HG03460 (cell line): ENCODE results near the gene ZBTB7B.

Experiments used
- ATAC-seq: cut with Tn5 transposase; IDR thresholded peaks from one replicate; pipeline ENCODE4 v1.9.1; 2021; ENCODE audit not compliant: unreplicated experiment

The ZBTB7B gene

DNA sequence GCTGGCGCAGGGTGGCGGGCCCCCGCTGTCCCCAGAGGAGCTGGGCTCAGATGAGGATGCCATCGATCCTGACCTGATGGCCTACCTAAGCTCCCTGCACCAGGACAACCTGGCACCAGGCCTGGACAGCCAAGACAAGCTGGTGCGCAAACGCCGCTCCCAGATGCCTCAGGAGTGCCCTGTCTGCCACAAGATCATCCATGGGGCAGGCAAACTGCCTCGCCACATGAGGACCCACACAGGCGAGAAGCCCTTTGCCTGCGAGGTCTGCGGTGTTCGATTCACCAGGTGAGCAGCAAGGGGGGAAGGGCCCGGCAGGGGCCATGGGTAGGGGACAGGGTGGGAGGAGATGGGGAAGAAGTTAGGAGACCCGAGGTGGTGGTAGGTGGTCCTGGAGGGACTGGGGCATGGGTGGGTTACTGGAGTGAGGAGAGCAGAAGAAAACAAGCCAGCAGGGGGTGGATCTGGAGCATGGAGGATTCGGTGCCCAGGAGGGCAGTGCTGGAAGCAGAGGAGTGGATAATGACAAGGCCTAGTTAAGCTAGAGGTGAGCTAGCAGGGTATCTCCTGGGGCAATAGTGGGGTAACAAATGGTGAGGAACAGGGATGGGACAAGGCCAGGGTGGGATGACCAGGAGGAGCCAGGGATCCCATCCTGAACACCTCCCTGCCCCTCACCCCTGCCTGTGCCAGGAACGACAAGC, 13.1 kb downstream of the ZBTB7B start:
- ATAC-seq: no peak

DNA sequence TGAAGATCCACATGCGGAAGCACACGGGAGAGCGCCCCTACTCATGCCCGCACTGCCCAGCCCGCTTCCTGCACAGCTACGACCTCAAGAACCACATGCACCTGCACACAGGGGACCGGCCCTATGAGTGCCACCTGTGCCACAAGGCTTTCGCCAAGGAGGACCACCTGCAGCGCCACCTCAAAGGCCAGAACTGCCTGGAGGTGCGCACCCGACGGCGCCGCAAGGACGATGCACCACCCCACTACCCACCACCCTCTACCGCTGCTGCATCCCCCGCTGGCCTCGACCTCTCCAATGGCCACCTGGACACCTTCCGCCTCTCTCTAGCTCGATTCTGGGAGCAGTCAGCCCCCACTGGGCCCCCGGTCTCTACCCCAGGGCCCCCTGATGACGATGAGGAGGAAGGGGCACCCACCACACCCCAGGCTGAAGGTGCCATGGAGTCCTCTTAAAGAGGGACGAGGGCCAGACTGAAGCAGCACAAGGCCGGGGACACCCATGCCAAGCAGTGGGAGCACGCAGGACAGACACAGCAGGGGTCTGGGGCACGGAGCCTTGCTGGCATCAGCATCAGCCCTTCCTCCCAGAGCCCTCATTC, 13.7 kb downstream of the ZBTB7B start:
- no peak for ATAC-seq

- peak; percentile 74 for ATAC-seq
Measured at GRCh38 chr1:155017041-155017945, 14.7 kb downstream of the ZBTB7B start.

- ATAC-seq: no peak
Measured at GRCh38 chr1:155017946-155018316, 15.3 kb downstream of the ZBTB7B start.

- no peak for ATAC-seq
Measured at GRCh38 chr1:155018617-155019348, 16.2 kb downstream of the ZBTB7B start.

DNA sequence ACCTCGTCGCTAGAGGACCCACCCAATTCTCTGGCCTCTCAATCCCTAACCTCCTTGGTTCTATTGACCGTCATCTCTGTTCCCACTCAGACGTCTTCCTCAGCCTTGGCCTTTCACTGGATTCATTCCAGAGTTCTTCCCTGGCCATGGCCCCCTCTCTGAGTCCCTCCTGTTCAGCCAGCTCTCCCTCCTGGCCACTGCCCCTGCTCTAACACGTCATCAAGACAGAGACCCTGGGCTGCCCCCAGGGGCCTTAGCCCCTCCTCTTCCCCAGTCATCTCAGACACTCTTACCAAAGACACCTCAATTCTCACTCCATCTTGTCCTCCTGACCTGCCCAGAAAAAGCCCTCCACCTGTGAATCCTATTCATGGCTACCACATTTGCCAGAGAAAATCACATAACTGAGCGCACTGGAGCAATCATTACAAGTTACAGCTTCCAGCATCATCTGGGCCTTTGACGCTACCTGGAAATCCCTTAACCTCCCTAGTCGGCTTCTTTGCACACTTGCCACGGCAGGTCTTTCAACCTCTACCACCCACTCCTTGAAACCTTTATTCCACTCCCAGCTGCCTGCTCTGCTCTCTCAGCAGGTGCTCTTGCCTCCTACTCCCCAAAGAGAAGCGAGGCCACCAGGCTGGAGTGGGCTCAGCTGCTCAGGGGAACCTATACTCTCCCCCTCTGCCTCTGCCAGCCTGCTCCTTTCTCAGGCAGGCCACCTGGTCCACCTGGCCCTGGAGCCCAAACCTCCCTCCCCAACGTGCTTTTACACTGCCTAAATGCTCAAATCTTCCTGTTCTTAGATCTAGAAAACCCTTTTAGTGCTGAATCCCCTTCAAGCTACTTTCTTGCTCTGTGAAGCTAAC, 17.0 kb downstream of the ZBTB7B start:
- ATAC-seq: no peak

- no peak for ATAC-seq
Measured at GRCh38 chr1:155022136-155022926, 19.7 kb downstream of the ZBTB7B start.

DNA sequence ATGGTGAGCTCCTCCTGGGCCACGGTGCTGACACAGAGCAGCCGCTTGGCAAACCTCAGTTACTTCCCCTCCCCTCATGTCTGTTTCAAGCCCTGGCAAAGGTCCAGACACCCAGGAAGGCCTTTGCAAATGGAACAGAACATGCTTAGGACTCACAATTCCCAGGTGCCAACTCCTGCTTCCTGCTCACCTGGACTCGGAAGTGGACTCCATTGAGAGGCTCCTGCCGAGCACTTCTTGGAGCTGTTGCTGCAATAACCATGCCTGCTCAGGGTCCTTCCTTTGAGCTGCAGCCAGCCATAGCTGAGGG, 20.3 kb downstream of the ZBTB7B start:
- ATAC-seq: no peak

- no peak for ATAC-seq
Measured at GRCh38 chr1:155023627-155024026, 21.0 kb downstream of the ZBTB7B start.

- ATAC-seq: no peak
Measured at GRCh38 chr1:155024315-155024714, 21.7 kb downstream of the ZBTB7B start.

GRCh38 chr1:155026154-155026553, 23.6 kb downstream of the ZBTB7B start:
- ATAC-seq: no peak

DNA sequence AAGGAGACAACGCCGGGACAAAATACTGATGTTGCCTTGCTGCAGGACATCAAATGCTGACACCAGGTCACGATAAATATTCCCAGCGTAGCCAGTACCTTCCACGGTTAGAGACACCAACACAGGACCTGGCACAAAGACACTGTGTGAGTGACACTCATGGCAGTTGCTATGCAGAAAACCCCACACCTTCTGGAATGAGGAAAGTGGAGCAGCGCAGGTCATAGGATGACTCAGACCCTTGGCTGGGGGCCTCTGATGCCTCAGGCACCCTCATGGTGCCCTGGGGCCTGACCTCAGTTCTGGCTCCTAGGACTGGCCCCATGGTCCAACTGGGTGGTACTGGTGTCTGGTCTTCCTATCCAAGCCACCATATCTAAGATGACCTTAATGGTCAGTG, 24.0 kb downstream of the ZBTB7B start:
- ATAC-seq: no peak

DNA sequence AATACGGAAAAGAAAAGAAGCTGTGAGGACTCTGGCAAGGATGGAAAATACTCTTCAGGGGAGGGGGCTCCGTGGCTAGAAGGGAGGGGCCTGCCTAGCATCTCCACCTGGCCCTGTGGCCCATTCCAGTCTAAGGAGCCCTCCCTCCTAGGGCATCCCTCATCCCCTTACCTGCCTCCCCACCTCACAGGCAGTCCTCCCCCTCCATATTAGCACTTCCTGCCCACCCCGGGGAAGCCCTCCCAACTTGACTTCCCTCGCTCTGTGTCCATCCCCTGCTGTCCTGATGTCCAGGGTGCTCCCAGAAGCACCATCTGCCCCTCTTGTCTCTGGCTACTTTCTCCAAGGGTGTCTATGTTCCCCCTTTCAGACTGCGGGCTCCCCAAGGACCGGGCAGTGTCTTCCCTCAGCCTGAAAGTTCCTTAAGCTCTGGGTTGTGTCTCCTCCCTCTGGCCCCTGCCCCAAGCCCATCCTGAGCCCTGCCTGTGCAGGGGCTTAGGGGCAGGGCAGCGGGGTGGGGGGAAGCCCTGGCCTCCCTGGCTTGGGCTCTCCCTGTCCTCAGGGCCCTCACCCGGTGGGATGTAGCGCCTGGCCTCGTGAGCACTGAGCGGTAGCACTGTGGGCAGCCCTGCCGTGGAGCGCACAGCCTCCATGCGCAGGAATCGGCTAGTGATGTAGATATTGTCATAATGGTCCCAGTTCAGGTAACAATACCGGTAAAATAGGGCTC, 27.1 kb downstream of the ZBTB7B start:
- no peak for ATAC-seq

GRCh38 chr1:155030243-155030795, 27.7 kb downstream of the ZBTB7B start:
- no peak for ATAC-seq

- no peak for ATAC-seq
Measured at GRCh38 chr1:155030899-155031298, 28.3 kb downstream of the ZBTB7B start.

GRCh38 chr1:155032886-155033285, 30.3 kb downstream of the ZBTB7B start:
- ATAC-seq: no peak

GRCh38 chr1:155033524-155033923, 30.9 kb downstream of the ZBTB7B start, which contains the start of the genes DCST1 and DCST2:
TSS of gene DCST1 (plus strand) at chr1:155033824. CDS start at chr1:155034037, 213 bp downstream.
TSS of gene DCST2 (minus strand) at chr1:155033781. CDS start at chr1:155033701, 80 bp downstream.
- ATAC-seq: no peak
